PC-3 (cell line): Measurements from ENCODE around the gene NTF3. TPM values are rescaled to one million over a fixed set of nuclear protein-coding genes. Genes with fewer than 3 reads are reported as not detected.

Experiments used
- ATAC-seq: fragments of 200-7000 bp; cut with Tn5 transposase; 2 replicates; pipeline ENCODE4 v1.9.1; 2020; ENCODE audit warnings: mild to moderate bottlenecking, moderate library complexity
- BruUV-seq: library from RNA; stranded (reverse); fragments of 400-500 nt; replicated peaks from 2 replicates; lab custom pipeline; 2021; lab: Mats Ljungman, UMichigan
- CTCF ChIA-PET: fragments of 300-600 bp; sonication (Branson Sonifier 250); formaldehyde crosslinking; loops from one replicate; lab custom pipeline; 2022; ENCODE audit warnings: antibody characterized with exemption; lab: Charles Lee
- POLR2A ChIA-PET: fragments of 300-600 bp; sonication (Branson Sonifier 250); formaldehyde crosslinking; loops from one replicate; lab custom pipeline; 2022; ENCODE audit warnings: antibody characterized with exemption; ENCODE audit not compliant: unreplicated experiment; lab: Charles Lee
- DNase-seq: peaks from one replicate; pipeline ENCODE4 v3.0.0-alpha.2; 2015
- H2AFZ ChIP-seq: fragments of 300-600 bp; sonication (generic); 2 replicates; pipeline ENCODE4 v1.6.0; 2016; ENCODE audit warnings: antibody characterized with exemption, low read length
- H3F3A ChIP-seq: fragments of 300-600 bp; sonication (generic); one replicate; pipeline ENCODE4 v1.6.0; 2017; ENCODE audit warnings: antibody characterized with exemption, low read length, control low read depth, mild to moderate bottlenecking; ENCODE audit not compliant: unreplicated experiment
- H3K27ac ChIP-seq: fragments of 300-600 bp; sonication (generic); 2 replicates; pipeline ENCODE4 v1.5.1; 2016; ENCODE audit warnings: mild to moderate bottlenecking, low read length
- H3K27me3 ChIP-seq: fragments of 300-600 bp; sonication (generic); 2 replicates; pipeline ENCODE4 v1.6.1; 2016; ENCODE audit warnings: low read length, mixed read lengths
- H3K36me3 ChIP-seq: fragments of 300-600 bp; sonication (generic); 2 replicates; pipeline ENCODE4 v1.6.1; 2016; ENCODE audit warnings: low read depth, mixed run types, low read length, mixed read lengths
- H3K4me1 ChIP-seq: fragments of 300-600 bp; sonication (generic); 2 replicates; pipeline ENCODE4 v1.5.1; 2016; ENCODE audit warnings: low read length; ENCODE audit not compliant: insufficient read depth
- H3K4me2 ChIP-seq: fragments of 300-600 bp; sonication (generic); 2 replicates; pipeline ENCODE4 v1.6.0; 2016; ENCODE audit warnings: low read length
- H3K4me3 ChIP-seq: fragments of 300-600 bp; sonication (generic); 2 replicates; pipeline ENCODE4 v1.5.1; 2016; ENCODE audit warnings: mild to moderate bottlenecking, low read length, mixed read lengths
- H3K79me2 ChIP-seq: fragments of 300-600 bp; sonication (generic); 2 replicates; pipeline ENCODE4 v1.6.1; 2017; ENCODE audit warnings: low read length, mixed read lengths
- H3K9ac ChIP-seq: fragments of 300-600 bp; sonication (generic); 2 replicates; pipeline ENCODE4 v1.6.0; 2016; ENCODE audit warnings: mild to moderate bottlenecking, low read length
- H3K9me2 ChIP-seq: fragments of 300-600 bp; sonication (generic); replicated peaks from 2 replicates; pipeline ENCODE4 v1.6.1; 2016; ENCODE audit warnings: mixed run types, low read length, mixed read lengths
- H3K9me3 ChIP-seq: fragments of 300-600 bp; sonication (generic); 2 replicates; pipeline ENCODE4 v1.6.1; 2016; ENCODE audit warnings: low read length, mixed read lengths
- H4K20me1 ChIP-seq: fragments of 300-600 bp; sonication (generic); 2 replicates; pipeline ENCODE4 v1.6.1; 2016; ENCODE audit warnings: low read length, mixed read lengths
- CTCF ChIP-seq: fragments of 300-600 bp; sonication (generic); conservative IDR thresholded peaks from 2 replicates; pipeline ENCODE4 v1.5.1; 2017; ENCODE audit warnings: antibody characterized with exemption, low read depth, mild to moderate bottlenecking, low read length
- EZH2 ChIP-seq: fragments of 300-600 bp; sonication (generic); IDR thresholded peaks from one replicate; pipeline ENCODE4 v1.6.1; 2017; ENCODE audit warnings: antibody characterized with exemption, mild to moderate bottlenecking, low read length; ENCODE audit not compliant: unreplicated experiment
- EZH2phosphoT487 ChIP-seq: fragments of 300-600 bp; sonication (generic); IDR thresholded peaks from 2 replicates; pipeline ENCODE4 v1.6.1; 2018; ENCODE audit warnings: mild to moderate bottlenecking, antibody characterized with exemption, low read length, borderline replicate concordance
- intact Hi-C: fragments of 100-400 bp; cut with micrococcal nuclease; formaldehyde crosslinking; loops from 2 replicates; pipeline ENCODE4 v1.9.0; 2023
- total RNA-seq: library from RNA; depleted of rRNA; stranded (reverse); fragments of >200 nt; gene quantifications from 2 replicates; pipeline ENCODE4 v1.2.3, GENCODE V29; 2014

Gene NTF3
- total RNA-seq, 1 experiment from 2014 or later: not detected

- H3K9me3 ChIP-seq: no peaks in the 10 kb centered on the region
- H3K4me2 ChIP-seq: no peak overlapping the region
- H4K20me1 ChIP-seq: no peaks in the 10 kb centered on the region
- no peaks in the 10 kb centered on the region for H3K79me2 ChIP-seq
- ChIA-PET CTCF (no interaction called here), POLR2A (no interaction called here)
- no peak for ATAC-seq
- H3K9ac ChIP-seq: no peak overlapping the region
- H3K9me2 ChIP-seq: no peaks in the 10 kb centered on the region
- BruUV-seq: no TSS peak
- TF ChIP-seq EZH2 (no peak), CTCF (no peak), EZH2phosphoT487 (no peak)
- no peaks in the 10 kb centered on the region for H3K4me1 ChIP-seq
- H3F3A ChIP-seq: no peaks in the 10 kb centered on the region
- H3K36me3 ChIP-seq: no peaks in the 10 kb centered on the region
- H3K27ac ChIP-seq: no peak overlapping the region
- intact Hi-C loops: no loop called here
- no peaks in the 10 kb centered on the region for H3K27me3 ChIP-seq
- H2AFZ ChIP-seq: no peak overlapping the region
- H3K4me3 ChIP-seq: no peak overlapping the region
- DNase-seq: no peak
These were observed 101.5 kb downstream of the NTF3 start for GRCh38 chr12:5533368-5533767.

GRCh38 chr12:5534426-5535199 lies 102.7 kb downstream of the NTF3 start:
- intact Hi-C loops: no loop called here
- CTCF ChIA-PET: no interaction called here
- no TSS peak for BruUV-seq

More at GRCh38 chr12:5534426-5535199, 102.7 kb downstream of the NTF3 start:
- Histone ChIP-seq H3K4me1 (no peaks in the 10 kb centered on the region), H3K4me3 (no peak overlapping the region), H3K9me3 (no peaks in the 10 kb centered on the region), H3K36me3 (no peaks in the 10 kb centered on the region), H3K27ac (no peak overlapping the region), H3K79me2 (no peaks in the 10 kb centered on the region), H3F3A (no peaks in the 10 kb centered on the region), H2AFZ (no peak overlapping the region), H3K9me2 (no peaks in the 10 kb centered on the region), H3K27me3 (no peaks in the 10 kb centered on the region), H4K20me1 (no peaks in the 10 kb centered on the region), H3K4me2 (no peak overlapping the region), H3K9ac (no peak overlapping the region)
- POLR2A ChIA-PET: no interaction called here
- no peak for TF ChIP-seq CTCF
- TF ChIP-seq EZH2: no peak
- TF ChIP-seq EZH2phosphoT487: no peak
- DNase-seq: no peak
- no peak for ATAC-seq
